Muscle of leg (tissue), 11 donors: ENCODE results near the gene CDKN1B. TPM values are rescaled to one million over a fixed set of nuclear protein-coding genes. Genes with fewer than 3 reads are reported as not detected.

Experiments used
- DNase-seq: peaks from one replicate; pipeline ENCODE4 v3.0.0; 2013
- H3K27ac ChIP-seq: one replicate; pipeline ENCODE4 v1.5.1; 2013; ENCODE audit warnings: mild to moderate bottlenecking, low read length, control low read depth
- H3K27me3 ChIP-seq: one replicate; pipeline ENCODE4 v1.6.1; 2013; ENCODE audit warnings: low read length; ENCODE audit not compliant: control insufficient read depth, insufficient read depth
- H3K36me3 ChIP-seq: one replicate; pipeline ENCODE4 v1.6.1; 2013; ENCODE audit warnings: low read length; ENCODE audit not compliant: control insufficient read depth, insufficient read depth
- H3K4me1 ChIP-seq: one replicate; pipeline ENCODE4 v1.6.1; 2013; ENCODE audit warnings: low read length; ENCODE audit not compliant: control insufficient read depth, insufficient read depth
- H3K4me3 ChIP-seq: one replicate; pipeline ENCODE4 v1.5.1; 2013; ENCODE audit warnings: low read length, control low read depth
- H3K9me3 ChIP-seq: replicated peaks from 2 replicates; pipeline ENCODE4 v1.6.1; 2013; ENCODE audit warnings: low read depth, low read length; ENCODE audit not compliant: control insufficient read depth
- WGBS: methylation state at CpG from one replicate; pipeline ENCODE4 v1.1.5; 2013; ENCODE audit warnings: missing lambda C conversion rate; ENCODE audit not compliant: insufficient coverage; 5-methylcytosine and 5-hydroxymethylcytosine counted together
- polyA plus RNA-seq, 8 donors: library from polyadenylated mRNA; unstranded; fragments of 120-200 nt; gene quantifications; one replicate each; pipeline versions ENCODE4 v1.2.1 to v1.2.3, GENCODE V29; 2013; ENCODE audit warnings: inconsistent platforms in 1 of 8, low replicate concordance in 1 of 8; ENCODE audit not compliant: insufficient read length in 8 of 8, insufficient read depth in 1 of 8
- total RNA-seq: library from RNA; stranded (reverse); fragments of 120-200 nt; gene quantifications from one replicate; pipeline ENCODE4 v1.2.4, GENCODE V29; 2013

Gene CDKN1B
- total and polyA plus RNA-seq, 9 donors = 36.6 to 53.7 (median 45.4) TPM

GRCh38 chr12:12696562-12697383, 20.4 kb upstream of the CDKN1B start:
- DNase-seq = peak; percentile 96
- peaks cover 3% of the 10 kb centered on the region for H3K4me1 ChIP-seq
- no peaks in the 10 kb centered on the region for H3K27me3 ChIP-seq
- H3K9me3 ChIP-seq = no peaks in the 10 kb centered on the region
- WGBS = 0% methylated on average over 21 of the region's 29 CpGs
- H3K4me3 ChIP-seq = peak overlapping the region; percentile 74
- H3K36me3 ChIP-seq = no peaks in the 10 kb centered on the region
- H3K27ac ChIP-seq = peak overlapping the region; percentile 100

DNA sequence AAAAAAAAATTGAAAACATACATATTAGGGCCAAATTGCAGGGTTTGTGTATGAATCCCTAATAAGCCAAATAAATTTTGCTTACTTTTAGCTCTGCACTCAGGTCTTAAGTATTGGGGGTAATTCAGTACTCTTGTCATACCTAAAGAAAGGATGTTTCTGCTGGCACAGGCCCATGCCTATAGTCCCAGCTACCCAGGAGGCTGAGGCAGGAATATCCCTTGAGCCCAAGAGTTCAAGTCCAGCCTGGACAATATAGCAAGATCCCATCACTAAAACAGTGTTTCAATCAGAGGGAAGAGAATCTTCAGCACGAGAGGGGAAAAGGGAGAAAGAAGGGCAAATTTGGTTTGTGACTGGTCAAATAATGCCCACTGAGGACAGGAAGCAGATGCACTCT, 17.8 kb upstream of the CDKN1B start:
- H3K4me1 ChIP-seq = peaks cover 3% of the 10 kb centered on the region
- WGBS = no CpG with 5 or more reads among the region's 1 CpG
- H3K27me3 ChIP-seq = no peaks in the 10 kb centered on the region
- H3K4me3 ChIP-seq = no peak overlapping the region
- DNase-seq = no peak
- no peaks in the 10 kb centered on the region for H3K36me3 ChIP-seq
- no peaks in the 10 kb centered on the region for H3K9me3 ChIP-seq
- H3K27ac ChIP-seq = no peak overlapping the region

DNA sequence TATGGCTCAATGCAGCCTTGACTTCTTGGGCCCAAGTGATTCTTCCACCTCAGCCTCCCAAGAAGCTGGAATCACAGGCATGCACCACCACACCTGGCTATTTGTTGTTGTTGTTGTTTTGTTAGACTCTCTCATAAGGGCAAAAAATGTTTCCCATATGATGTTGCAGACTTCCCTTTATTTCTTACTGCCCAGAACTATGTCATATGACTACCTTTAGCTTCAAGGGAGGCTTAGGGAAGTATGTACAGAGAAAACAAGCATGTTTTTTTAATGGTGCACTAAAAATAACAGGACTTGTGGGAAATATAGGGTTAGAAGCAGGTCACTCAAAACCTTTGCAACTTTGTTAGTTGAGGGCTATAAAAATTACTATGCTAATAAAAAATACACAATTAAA, 16.9 kb upstream of the CDKN1B start:
- no peaks in the 10 kb centered on the region for H3K36me3 ChIP-seq
- H3K4me1 ChIP-seq = peaks cover 3% of the 10 kb centered on the region
- H3K27ac ChIP-seq = no peak overlapping the region
- H3K4me3 ChIP-seq = no peak overlapping the region
- no peaks in the 10 kb centered on the region for H3K9me3 ChIP-seq
- no peaks in the 10 kb centered on the region for H3K27me3 ChIP-seq
- peak; percentile 42 for DNase-seq

DNA sequence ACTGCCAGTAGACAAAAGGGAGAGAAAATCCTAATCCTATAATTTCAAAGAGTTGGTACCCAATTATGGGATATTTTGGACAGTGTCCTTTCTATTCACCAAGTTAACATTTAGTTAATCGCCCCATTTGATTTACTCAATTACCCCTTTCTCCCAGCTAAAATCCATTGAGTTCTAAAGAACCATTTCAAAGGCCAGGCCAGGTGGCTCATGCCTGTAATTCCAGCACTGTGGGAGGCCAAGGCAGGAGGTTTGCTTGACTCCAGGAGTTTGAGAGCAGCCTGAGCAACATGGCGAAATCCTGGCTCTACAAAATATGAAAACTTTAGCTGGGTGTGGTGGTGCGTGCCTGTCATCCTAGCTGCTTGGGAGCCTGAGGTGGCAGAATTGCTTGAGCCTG, 15.7 kb upstream of the CDKN1B start:
- Histone ChIP-seq H3K4me3 (no peak overlapping the region), H3K9me3 (no peaks in the 10 kb centered on the region), H3K36me3 (no peaks in the 10 kb centered on the region), H3K27me3 (no peaks in the 10 kb centered on the region), H3K4me1 (no peaks in the 10 kb centered on the region), H3K27ac (no peak overlapping the region)
- WGBS = 84% methylated on average over 2 of the region's 3 CpGs
- no peak for DNase-seq

- Histone ChIP-seq H3K36me3 (no peaks in the 10 kb centered on the region), H3K27me3 (no peaks in the 10 kb centered on the region), H3K27ac (no peak overlapping the region), H3K4me3 (no peak overlapping the region), H3K4me1 (no peaks in the 10 kb centered on the region), H3K9me3 (no peaks in the 10 kb centered on the region)
- peak; percentile 97 for DNase-seq
- WGBS = 70% methylated on average over 2 of the region's 7 CpGs
Measured at GRCh38 chr12:12704593-12705230, 12.5 kb upstream of the CDKN1B start.

DNA sequence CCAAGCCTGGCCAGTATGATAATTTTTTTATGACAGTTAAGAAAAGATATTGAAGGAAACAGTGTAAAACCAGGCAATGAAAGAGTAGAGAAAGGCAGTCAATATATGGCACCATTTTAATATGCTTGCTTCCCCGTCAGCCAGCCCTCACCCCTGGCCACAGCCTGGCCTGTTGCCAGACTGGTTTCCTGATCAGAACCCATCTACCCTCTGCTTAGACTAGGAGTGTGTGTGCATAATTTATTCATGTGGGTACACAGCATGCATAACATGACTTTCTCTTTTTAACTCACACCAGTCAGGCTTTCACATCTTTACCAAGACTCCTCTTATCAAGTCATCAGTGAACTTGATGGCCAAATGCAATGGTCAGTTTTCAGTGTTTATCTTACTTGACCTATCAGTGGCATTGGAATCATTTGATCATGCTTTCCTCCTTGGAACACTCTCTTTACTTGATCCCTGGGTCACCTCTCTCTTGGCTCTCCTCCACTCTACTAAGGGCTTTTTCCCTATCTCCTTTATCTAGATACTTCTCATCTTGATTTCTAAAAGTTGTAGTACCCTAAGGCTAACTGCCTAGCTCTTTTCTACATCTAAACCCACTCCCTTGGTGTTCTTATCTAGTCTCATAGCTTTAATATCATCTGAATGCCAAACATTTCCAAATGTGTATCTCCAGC, 11.2 kb upstream of the CDKN1B start:
- no peaks in the 10 kb centered on the region for H3K27me3 ChIP-seq
- no peak overlapping the region for H3K27ac ChIP-seq
- H3K4me1 ChIP-seq = no peaks in the 10 kb centered on the region
- DNase-seq = no peak
- WGBS = no CpG with 5 or more reads among the region's 1 CpG
- no peaks in the 10 kb centered on the region for H3K36me3 ChIP-seq
- H3K4me3 ChIP-seq = no peak overlapping the region
- no peaks in the 10 kb centered on the region for H3K9me3 ChIP-seq

- peaks cover 20% of the 10 kb centered on the region for H3K4me1 ChIP-seq
- H3K27me3 ChIP-seq = no peaks in the 10 kb centered on the region
- H3K27ac ChIP-seq = peak overlapping the region; percentile 98
- H3K9me3 ChIP-seq = no peaks in the 10 kb centered on the region
- H3K4me3 ChIP-seq = peak overlapping the region; percentile 24
- peaks cover 2% of the 10 kb centered on the region for H3K36me3 ChIP-seq
- no peak for DNase-seq
- WGBS = 28% methylated on average over 2 of the region's 2 CpGs
Measured at GRCh38 chr12:12713932-12714275, 3.3 kb upstream of the CDKN1B start.

GRCh38 chr12:12714276-12715021, 2.7 kb upstream of the CDKN1B start:
- H3K4me3 ChIP-seq = peak overlapping the region; percentile 24
- WGBS = 9% methylated on average over 17 of the region's 23 CpGs
- peak overlapping the region; percentile 98 for H3K27ac ChIP-seq
- H3K9me3 ChIP-seq = no peaks in the 10 kb centered on the region
- H3K27me3 ChIP-seq = no peaks in the 10 kb centered on the region
- peaks cover 22% of the 10 kb centered on the region for H3K4me1 ChIP-seq
- peaks cover 5% of the 10 kb centered on the region for H3K36me3 ChIP-seq
- peak; percentile 70 for DNase-seq

DNA sequence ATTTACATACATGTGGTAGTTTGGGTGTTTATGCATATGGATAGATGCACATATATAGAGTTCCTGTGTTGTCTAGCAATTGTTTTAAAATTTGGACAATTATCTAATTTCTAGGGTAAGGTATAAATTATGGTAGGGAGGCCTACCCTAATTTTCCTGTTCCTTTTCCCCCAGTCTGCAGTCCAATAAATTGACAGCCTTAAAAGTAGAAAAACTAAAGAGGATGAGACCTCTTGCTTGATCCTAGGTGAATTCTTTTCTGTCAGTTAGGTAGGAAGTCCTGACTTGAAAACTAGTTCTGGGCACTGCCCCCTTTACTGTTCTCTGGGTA, 2.1 kb upstream of the CDKN1B start:
- Histone ChIP-seq H3K4me1 (peaks cover 26% of the 10 kb centered on the region), H3K27me3 (no peaks in the 10 kb centered on the region), H3K27ac (peak overlapping the region; percentile 98), H3K4me3 (no peak overlapping the region), H3K9me3 (no peaks in the 10 kb centered on the region), H3K36me3 (peaks cover 9% of the 10 kb centered on the region)
- no peak for DNase-seq
